Psoas muscle (tissue), 8 donors: Measurements from ENCODE around the gene SAMD4A. TPM values are rescaled to one million over a fixed set of nuclear protein-coding genes. Genes with fewer than 3 reads are reported as not detected.

Source experiments
- ATAC-seq, 4 donors: fragments of 200-7000 bp; cut with Tn5 transposase; one replicate each; pipeline ENCODE4 v1.9.1; 2020; ENCODE audit warnings: moderate library complexity in 3 of 4, mild to moderate bottlenecking in 2 of 4
- DNase-seq, 2 donors: peaks; one replicate each; pipeline ENCODE4 v3.0.0-alpha.2; 2020
- H3K27ac ChIP-seq: fragments of 200-600 bp; one replicate; pipeline ENCODE4 v1.8.0; 2022
- H3K27me3 ChIP-seq, 3 donors: fragments of 200-600 bp in 1 of 3; one replicate each; pipeline versions ENCODE4 v1.6.1 to v1.8.0; 2013 to 2022; ENCODE audit warnings: low read length in 2 of 3, mild to moderate bottlenecking in 2 of 3, moderate library complexity in 1 of 3; ENCODE audit not compliant: insufficient read depth in 3 of 3
- H3K36me3 ChIP-seq, 2 donors: fragments of 200-600 bp in 1 of 2; one replicate each; pipeline versions ENCODE4 v1.6.1 to v1.8.0; 2013 to 2022; ENCODE audit warnings: low read depth in 1 of 2, mild to moderate bottlenecking in 1 of 2, moderate library complexity in 1 of 2; ENCODE audit not compliant: insufficient read depth in 1 of 2
- H3K4me1 ChIP-seq: fragments of 200-600 bp; one replicate; pipeline ENCODE4 v1.8.0; 2022
- H3K4me3 ChIP-seq: fragments of 200-600 bp; one replicate; pipeline ENCODE4 v1.8.0; 2022; ENCODE audit warnings: mild to moderate bottlenecking
- H3K9me3 ChIP-seq: fragments of 200-600 bp; one replicate; pipeline ENCODE4 v1.8.0; 2022
- WGBS, 3 donors: extraction: QIAGEN DNeasy Blood & Tissue Kit; methylation state at CpG; one replicate each; pipeline versions ENCODE4 v1.1.6 to v1.1.7; 2013; 5-methylcytosine and 5-hydroxymethylcytosine counted together
- intact Hi-C, 2 donors: fragments of 100-400 bp; cut with DNase I; formaldehyde crosslinking; loops; one replicate each; pipeline versions ENCODE4 v1.11.0 to v1.14.2; 2022
- polyA plus RNA-seq, 3 donors: library from polyadenylated mRNA; stranded (reverse); fragments of 200-250 nt; gene quantifications; one replicate each; pipeline ENCODE4 v1.2.3, GENCODE V29; 2013
- total RNA-seq, 4 donors: library from RNA; stranded (reverse); fragmentation: NEBNext Ultra II Directional in 2 of 4; extraction: Animal tissue kit (Norgen Biotek cat#: 25700) in 2 of 4; gene quantifications; one replicate each; pipeline versions ENCODE4 v1.2.1 to v1.2.4, GENCODE V29; 2021 to 2023
- TF ChIP-seq, protein P1 (sequence below): fragments of 200-600 bp; IDR thresholded peaks from one replicate; pipeline ENCODE4 v1.8.0; 2022; ENCODE audit warnings: antibody characterized with exemption
- donor health status: healthy with polysubstance abuse.
- donor health status: DM: no; HTN: no; CAD: no; lungs with moderate emphysema.
- donor health status: Bipolar disorder and iron deficiency.
- donor health status: healthy.
- donor health status: DM: yes; HTN: yes; CAD: no.
- donor health status: DM: no; HTN: no; CAD: no.
- donor health status: DM: no; HTN: no; CAD: no.
- donor health status: DM: yes; HTN: yes; CAD: no.

Gene SAMD4A
- total and polyA plus RNA-seq, 7 donors, result 9.6 to 139 (median 67.9) TPM

DNA sequence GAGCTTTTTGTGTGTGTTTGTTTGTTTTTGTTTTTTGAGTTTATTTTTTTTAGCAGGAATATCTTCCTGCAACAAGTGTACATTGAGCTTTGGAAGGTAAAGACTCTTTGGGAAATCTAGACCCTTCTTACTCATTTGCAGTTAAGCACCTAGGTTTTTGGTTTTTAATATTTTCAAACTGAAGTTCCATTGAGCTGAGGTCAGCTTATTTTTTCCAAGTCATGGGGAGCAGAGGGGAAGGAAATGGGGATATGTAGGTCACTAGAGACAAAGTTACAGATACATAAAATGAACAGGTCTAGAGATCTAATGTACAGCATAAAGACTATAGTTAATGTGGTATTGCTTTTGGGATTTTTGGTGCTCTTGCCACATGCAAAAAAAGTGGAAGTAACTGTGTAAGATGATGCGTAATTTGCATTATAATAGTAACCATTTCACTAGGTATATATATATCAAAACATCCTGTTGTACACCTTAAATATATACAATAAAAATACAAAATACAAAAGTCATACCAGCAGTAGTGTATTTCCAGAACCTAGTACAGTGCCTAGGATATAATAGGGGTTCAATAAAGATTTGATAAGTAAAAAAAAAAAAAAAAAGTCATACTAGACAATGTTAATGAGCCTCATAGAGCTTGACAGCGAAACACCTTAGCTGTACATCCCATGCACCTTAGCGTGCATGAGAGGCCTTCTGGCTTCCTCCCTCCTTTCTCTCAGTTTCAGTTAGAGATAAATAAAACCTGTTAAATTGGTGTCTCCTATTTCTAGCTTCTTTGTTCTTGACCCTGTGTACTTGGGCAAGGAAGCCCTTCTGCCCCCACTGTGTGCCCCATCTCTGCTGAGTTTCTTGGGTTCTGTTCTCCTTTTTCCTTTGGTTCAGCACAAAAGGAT lies 34.6 kb upstream of the SAMD4A start:
- H3K36me3 ChIP-seq, result peaks cover 0 to 41% of the 10 kb centered on the region in 2 donors
- intact Hi-C loops, result no loop called here

GRCh38 chr14:54533100-54533499 lies 33.8 kb upstream of the SAMD4A start:
- no peaks in the 10 kb centered on the region for H3K27me3 ChIP-seq
- intact Hi-C loops, result no loop called here

More for the DNA sequence above, 34.6 kb upstream of the SAMD4A start:
- ATAC-seq (no peak), DNase-seq (no peak)
- WGBS, 3 donors, result 92 to 98% (median 98%) methylated on average over 3 of the region's 3 CpGs
- H3K27me3 ChIP-seq, result no peaks in the 10 kb centered on the region
- TF ChIP-seq, protein P1, sequence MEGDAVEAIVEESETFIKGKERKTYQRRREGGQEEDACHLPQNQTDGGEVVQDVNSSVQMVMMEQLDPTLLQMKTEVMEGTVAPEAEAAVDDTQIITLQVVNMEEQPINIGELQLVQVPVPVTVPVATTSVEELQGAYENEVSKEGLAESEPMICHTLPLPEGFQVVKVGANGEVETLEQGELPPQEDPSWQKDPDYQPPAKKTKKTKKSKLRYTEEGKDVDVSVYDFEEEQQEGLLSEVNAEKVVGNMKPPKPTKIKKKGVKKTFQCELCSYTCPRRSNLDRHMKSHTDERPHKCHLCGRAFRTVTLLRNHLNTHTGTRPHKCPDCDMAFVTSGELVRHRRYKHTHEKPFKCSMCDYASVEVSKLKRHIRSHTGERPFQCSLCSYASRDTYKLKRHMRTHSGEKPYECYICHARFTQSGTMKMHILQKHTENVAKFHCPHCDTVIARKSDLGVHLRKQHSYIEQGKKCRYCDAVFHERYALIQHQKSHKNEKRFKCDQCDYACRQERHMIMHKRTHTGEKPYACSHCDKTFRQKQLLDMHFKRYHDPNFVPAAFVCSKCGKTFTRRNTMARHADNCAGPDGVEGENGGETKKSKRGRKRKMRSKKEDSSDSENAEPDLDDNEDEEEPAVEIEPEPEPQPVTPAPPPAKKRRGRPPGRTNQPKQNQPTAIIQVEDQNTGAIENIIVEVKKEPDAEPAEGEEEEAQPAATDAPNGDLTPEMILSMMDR, result no peak
- H3K27ac ChIP-seq, result no peak overlapping the region
- no peak overlapping the region for H3K4me3 ChIP-seq
- no peaks in the 10 kb centered on the region for H3K9me3 ChIP-seq
- H3K4me1 ChIP-seq, result no peaks in the 10 kb centered on the region

GRCh38 chr14:54535126-54535525 lies 31.8 kb upstream of the SAMD4A start:
- 48 to 79% (median 64%) methylated on average over 1 of the region's 1 CpG for WGBS, 3 donors
- peaks cover 0 to 48% of the 10 kb centered on the region in 2 donors for H3K36me3 ChIP-seq
- H3K9me3 ChIP-seq, result no peaks in the 10 kb centered on the region
- no peak overlapping the region for H3K4me3 ChIP-seq
- TF ChIP-seq, protein P1, result no peak
- H3K27me3 ChIP-seq, result no peaks in the 10 kb centered on the region
- no peak overlapping the region for H3K27ac ChIP-seq
- intact Hi-C loops, result no loop called here
- ATAC-seq (no peak), DNase-seq (no peak)
- no peaks in the 10 kb centered on the region for H3K4me1 ChIP-seq

More at GRCh38 chr14:54533100-54533499, 33.8 kb upstream of the SAMD4A start:
- TF ChIP-seq, protein P1, result no peak
- Histone ChIP-seq H3K9me3 (no peaks in the 10 kb centered on the region), H3K36me3 (peaks cover 0 to 42% of the 10 kb centered on the region in 2 donors), H3K4me1 (no peaks in the 10 kb centered on the region), H3K27ac (no peak overlapping the region), H3K4me3 (no peak overlapping the region)
- ATAC-seq (no peak), DNase-seq (no peak)
- 86 to 88% (median 87%) methylated on average over 1 of the region's 1 CpG for WGBS, 3 donors

- no peak for DNase-seq
- Histone ChIP-seq H3K27me3 (no peaks in the 10 kb centered on the region), H3K4me1 (no peaks in the 10 kb centered on the region), H3K36me3 (peaks cover 0 to 47% of the 10 kb centered on the region in 2 donors), H3K27ac (no peak overlapping the region), H3K4me3 (no peak overlapping the region), H3K9me3 (no peaks in the 10 kb centered on the region)
- intact Hi-C loops, result no loop called here
- TF ChIP-seq, protein P1, result no peak
- no peak for ATAC-seq
- WGBS, 3 donors, result 33 to 36% (median 33%) methylated on average over 2 of the region's 2 CpGs
Measured at GRCh38 chr14:54535646-54536045, 31.3 kb upstream of the SAMD4A start.
